Natural killer cell (primary cell): ENCODE measurements around the gene GALNT9. TPM values are rescaled to one million over a fixed set of nuclear protein-coding genes. Genes with fewer than 3 reads are reported as not detected.

Source experiments
- ATAC-seq, 3 donors: fragments of 150-1000 bp in 2 of 3; fragments of 200-7000 bp in 1 of 3; cut with Tn5 transposase; 1 replicate in 1 of 3; 2 replicates in 2 of 3; pipeline ENCODE4 v1.10.0; 2021; ENCODE audit warnings: mild to moderate bottlenecking in 2 of 3, moderate library complexity in 2 of 3
- DNase-seq, 2 donors: peaks; one replicate each; pipeline versions ENCODE4 v3.0.0 to v3.0.0-alpha.2; 2013 to 2021; ENCODE audit warnings: mixed read lengths in 1 of 2
- H3K27ac ChIP-seq: one replicate; pipeline ENCODE4 v1.5.1; 2013; ENCODE audit warnings: mild to moderate bottlenecking, low read length
- H3K27me3 ChIP-seq: one replicate; pipeline ENCODE4 v1.6.1; 2013; ENCODE audit warnings: low read length; ENCODE audit not compliant: control insufficient read depth, insufficient read depth
- H3K36me3 ChIP-seq: one replicate; pipeline ENCODE4 v1.6.1; 2013; ENCODE audit warnings: low read length; ENCODE audit not compliant: control insufficient read depth, insufficient read depth
- H3K4me1 ChIP-seq: one replicate; pipeline ENCODE4 v1.6.1; 2013; ENCODE audit warnings: low read length; ENCODE audit not compliant: control insufficient read depth, insufficient read depth
- H3K4me3 ChIP-seq: one replicate; pipeline ENCODE4 v1.5.1; 2013; ENCODE audit warnings: low read length
- H3K9me3 ChIP-seq: one replicate; pipeline ENCODE4 v1.6.1; 2013; ENCODE audit warnings: low read length; ENCODE audit not compliant: control insufficient read depth, insufficient read depth
- H3K27ac Mint-ChIP-seq, 2 donors: one replicate each; pipeline ENCODE4 v1.8.0; 2022; ENCODE audit warnings: mild to moderate bottlenecking in 2 of 2, mixed read lengths in 2 of 2, moderate library complexity in 1 of 2
- H3K27me3 Mint-ChIP-seq, 2 donors: one replicate each; pipeline ENCODE4 v1.8.0; 2022; ENCODE audit warnings: low read depth in 2 of 2, mixed read lengths in 2 of 2
- H3K36me3 Mint-ChIP-seq: one replicate; pipeline ENCODE4 v1.8.0; 2022; ENCODE audit warnings: mixed read lengths
- H3K4me1 Mint-ChIP-seq, 2 donors: one replicate each; pipeline ENCODE4 v1.8.0; 2022; ENCODE audit warnings: mixed read lengths in 2 of 2
- H3K4me3 Mint-ChIP-seq: one replicate; pipeline ENCODE4 v1.8.0; 2022; ENCODE audit warnings: mild to moderate bottlenecking, moderate library complexity, mixed read lengths
- H3K9me3 Mint-ChIP-seq, 2 donors: one replicate each; pipeline ENCODE4 v1.8.0; 2022; ENCODE audit warnings: mixed read lengths in 2 of 2
- WGBS: methylation state at CpG from one replicate; pipeline ENCODE4 v1.1.7; 2013; ENCODE audit warnings: missing lambda C conversion rate; ENCODE audit not compliant: insufficient coverage; 5-methylcytosine and 5-hydroxymethylcytosine counted together
- intact Hi-C: fragments of 100-400 bp; cut with micrococcal nuclease; formaldehyde crosslinking; loops from one replicate; pipeline ENCODE4 v1.14.2; 2022
- total RNA-seq, 4 donors: library from RNA; stranded (reverse); fragments of 120-200 nt in 1 of 4; gene quantifications; one replicate each; pipeline versions ENCODE4 v1.2.3 to v1.2.4, GENCODE V29; 2013 to 2022
- TF ChIP-seq, protein P1 (sequence below): fragments of 200-600 bp; IDR thresholded peaks from one replicate; pipeline ENCODE4 v1.8.0; 2022; ENCODE audit warnings: antibody characterized with exemption

GALNT9 gene
- total RNA-seq, 3 donors from 2014 or later (not counting 1 experiment from before 2014, with no cell fraction given) = not detected

DNA sequence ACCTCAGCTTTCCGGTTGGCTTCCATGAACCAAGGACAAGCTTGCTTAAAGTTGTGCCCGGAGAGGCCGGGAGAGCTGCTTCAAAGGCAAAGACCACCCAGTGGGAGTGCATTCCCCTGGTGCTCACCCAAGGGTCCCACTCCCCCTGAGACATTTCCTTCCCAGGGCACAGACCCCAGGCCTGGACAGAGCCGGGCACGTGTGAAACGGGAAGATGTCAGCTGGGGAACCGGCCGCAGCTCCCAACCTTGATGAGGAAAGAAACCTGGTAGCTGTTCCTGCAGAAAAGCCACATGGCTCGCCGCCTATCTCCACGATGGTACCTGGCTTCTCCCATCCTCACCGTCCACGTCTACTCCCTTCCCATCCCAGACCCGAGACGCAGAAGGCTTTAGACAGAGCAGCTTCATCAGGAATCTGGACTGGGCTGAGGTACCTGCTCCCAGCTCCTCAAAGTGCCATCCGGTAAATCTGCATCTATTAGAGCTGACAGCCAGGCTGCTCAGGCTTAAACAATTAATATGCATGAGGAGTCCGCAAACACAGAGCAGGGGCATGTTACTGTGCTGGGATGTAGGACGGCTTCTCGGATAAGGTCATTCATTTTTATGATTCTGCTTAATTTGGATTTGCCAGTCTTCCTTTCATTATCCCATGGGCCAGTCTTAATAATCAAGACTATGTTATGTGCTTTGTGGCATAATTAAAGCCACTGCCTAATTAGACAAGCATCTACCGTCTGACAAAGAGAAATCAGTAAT, 53.1 kb downstream of the GALNT9 start:
- WGBS = 86% methylated on average over 19 of the region's 20 CpGs
- intact Hi-C loops = no loop called here
- no peaks in the 10 kb centered on the region for H3K27me3 ChIP-seq
- Mint-ChIP-seq H3K4me1 (no peaks in the 10 kb centered on the region), H3K36me3 (no peaks in the 10 kb centered on the region), H3K4me3 (no peak overlapping the region), H3K9me3 (no peaks in the 10 kb centered on the region), H3K27ac (no peak overlapping the region), H3K27me3 (peaks cover 5% of the 10 kb centered on the region in 2 donors)
- no peak overlapping the region for H3K4me3 ChIP-seq
- H3K4me1 ChIP-seq = no peaks in the 10 kb centered on the region
- DNase-seq (no peak), ATAC-seq (no peak)
- TF ChIP-seq, protein P1, sequence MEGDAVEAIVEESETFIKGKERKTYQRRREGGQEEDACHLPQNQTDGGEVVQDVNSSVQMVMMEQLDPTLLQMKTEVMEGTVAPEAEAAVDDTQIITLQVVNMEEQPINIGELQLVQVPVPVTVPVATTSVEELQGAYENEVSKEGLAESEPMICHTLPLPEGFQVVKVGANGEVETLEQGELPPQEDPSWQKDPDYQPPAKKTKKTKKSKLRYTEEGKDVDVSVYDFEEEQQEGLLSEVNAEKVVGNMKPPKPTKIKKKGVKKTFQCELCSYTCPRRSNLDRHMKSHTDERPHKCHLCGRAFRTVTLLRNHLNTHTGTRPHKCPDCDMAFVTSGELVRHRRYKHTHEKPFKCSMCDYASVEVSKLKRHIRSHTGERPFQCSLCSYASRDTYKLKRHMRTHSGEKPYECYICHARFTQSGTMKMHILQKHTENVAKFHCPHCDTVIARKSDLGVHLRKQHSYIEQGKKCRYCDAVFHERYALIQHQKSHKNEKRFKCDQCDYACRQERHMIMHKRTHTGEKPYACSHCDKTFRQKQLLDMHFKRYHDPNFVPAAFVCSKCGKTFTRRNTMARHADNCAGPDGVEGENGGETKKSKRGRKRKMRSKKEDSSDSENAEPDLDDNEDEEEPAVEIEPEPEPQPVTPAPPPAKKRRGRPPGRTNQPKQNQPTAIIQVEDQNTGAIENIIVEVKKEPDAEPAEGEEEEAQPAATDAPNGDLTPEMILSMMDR = no peak
- no peaks in the 10 kb centered on the region for H3K36me3 ChIP-seq
- H3K27ac ChIP-seq = no peak overlapping the region
- no peaks in the 10 kb centered on the region for H3K9me3 ChIP-seq

DNA sequence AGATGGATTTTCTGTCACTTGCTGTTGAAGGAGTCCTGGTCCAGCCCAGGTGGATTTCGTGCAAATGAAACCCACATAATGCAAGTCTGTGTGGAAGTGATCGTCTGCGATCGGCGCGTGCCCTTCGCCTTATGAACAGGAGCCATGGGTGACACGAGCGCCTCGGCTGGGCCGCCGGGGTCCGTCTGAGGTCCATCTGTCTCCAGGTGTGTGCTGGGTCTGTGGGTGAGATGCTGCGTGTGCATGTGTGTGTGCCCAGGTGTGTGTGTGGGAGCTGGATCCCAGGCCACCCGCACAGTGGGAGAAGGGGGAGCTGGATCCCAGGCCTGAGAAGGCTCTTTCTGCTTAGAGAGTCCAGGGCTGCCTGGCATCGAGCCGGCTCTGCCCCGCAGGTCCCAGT, 53.8 kb downstream of the GALNT9 start:
- Mint-ChIP-seq H3K9me3 (no peaks in the 10 kb centered on the region), H3K27me3 (peaks cover 3 to 5% of the 10 kb centered on the region in 2 donors), H3K4me3 (no peak overlapping the region), H3K4me1 (no peaks in the 10 kb centered on the region), H3K36me3 (no peaks in the 10 kb centered on the region), H3K27ac (no peak overlapping the region)
- no peaks in the 10 kb centered on the region for H3K9me3 ChIP-seq
- no peaks in the 10 kb centered on the region for H3K36me3 ChIP-seq
- no peak overlapping the region for H3K27ac ChIP-seq
- intact Hi-C loops = no loop called here
- H3K4me3 ChIP-seq = no peak overlapping the region
- 90% methylated on average over 18 of the region's 18 CpGs for WGBS
- DNase-seq (no peak), ATAC-seq (no peak)
- TF ChIP-seq, protein P1 = no peak
- no peaks in the 10 kb centered on the region for H3K27me3 ChIP-seq
- no peaks in the 10 kb centered on the region for H3K4me1 ChIP-seq

DNA sequence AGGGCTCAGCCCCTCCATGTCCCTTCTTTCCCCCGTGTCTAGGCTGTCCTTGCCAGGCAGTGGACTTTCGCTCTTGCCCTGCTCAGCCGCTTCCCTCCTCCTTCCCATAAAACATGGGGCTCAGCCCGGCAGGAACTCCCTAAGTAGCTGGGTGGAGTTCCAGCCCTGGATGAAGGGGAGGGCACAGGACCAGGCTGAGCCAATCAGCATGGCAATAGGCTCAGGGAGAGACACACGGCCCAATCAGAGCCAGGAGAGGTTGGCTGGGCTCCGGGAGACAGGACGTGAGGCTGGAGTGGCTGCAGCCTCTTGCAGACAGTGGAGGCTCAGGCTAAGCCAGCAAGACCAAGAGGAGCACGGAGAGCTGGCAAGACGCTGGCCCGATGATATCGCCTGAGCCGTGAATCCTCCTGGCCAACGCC, 54.3 kb downstream of the GALNT9 start:
- Histone ChIP-seq H3K36me3 (no peaks in the 10 kb centered on the region), H3K9me3 (no peaks in the 10 kb centered on the region), H3K4me1 (no peaks in the 10 kb centered on the region), H3K27ac (no peak overlapping the region), H3K27me3 (no peaks in the 10 kb centered on the region), H3K4me3 (no peak overlapping the region)
- intact Hi-C loops = no loop called here
- Mint-ChIP-seq H3K4me1 (no peaks in the 10 kb centered on the region), H3K4me3 (no peak overlapping the region), H3K36me3 (no peaks in the 10 kb centered on the region), H3K27me3 (peaks cover 2% of the 10 kb centered on the region in 2 donors), H3K27ac (no peak overlapping the region), H3K9me3 (no peaks in the 10 kb centered on the region)
- DNase-seq = no peak
- ATAC-seq = no peak
- TF ChIP-seq, protein P1 = no peak
- 67% methylated on average over 13 of the region's 13 CpGs for WGBS

DNA sequence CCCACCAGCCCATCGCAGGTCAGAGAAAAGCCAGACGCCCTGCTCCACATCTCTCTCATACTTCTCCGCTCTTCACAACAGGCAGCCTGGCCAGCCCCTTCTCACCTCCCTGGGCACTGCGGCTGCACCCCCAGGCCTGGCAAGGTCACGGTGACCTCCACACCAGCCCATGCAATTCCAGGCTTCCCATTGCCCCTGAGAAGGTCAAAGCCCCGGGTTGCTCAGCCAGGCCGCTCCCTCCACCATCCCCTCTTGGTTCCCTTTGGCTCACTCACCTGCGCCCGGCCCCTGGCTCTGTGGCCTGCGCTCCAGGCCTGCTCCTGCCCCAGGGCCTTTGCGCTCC, 55.4 kb downstream of the GALNT9 start:
- Mint-ChIP-seq H3K4me1 (no peaks in the 10 kb centered on the region), H3K27me3 (no peaks in the 10 kb centered on the region), H3K36me3 (no peaks in the 10 kb centered on the region), H3K9me3 (no peaks in the 10 kb centered on the region), H3K27ac (no peak overlapping the region), H3K4me3 (no peak overlapping the region)
- intact Hi-C loops = no loop called here
- no peaks in the 10 kb centered on the region for H3K27me3 ChIP-seq
- no peak overlapping the region for H3K4me3 ChIP-seq
- H3K9me3 ChIP-seq = no peaks in the 10 kb centered on the region
- ATAC-seq (no peak), DNase-seq (no peak)
- WGBS = 85% methylated on average over 11 of the region's 11 CpGs
- TF ChIP-seq, protein P1 = no peak
- H3K4me1 ChIP-seq = no peaks in the 10 kb centered on the region
- no peaks in the 10 kb centered on the region for H3K36me3 ChIP-seq
- H3K27ac ChIP-seq = no peak overlapping the region
